ENCODE results near the gene ELFN1. TPM values are rescaled to one million over a fixed set of nuclear protein-coding genes. Genes with fewer than 3 reads are reported as not detected.

Gene ELFN1
- total RNA-seq, 1 donor from 2014 or later: 0.15 TPM

DNA sequence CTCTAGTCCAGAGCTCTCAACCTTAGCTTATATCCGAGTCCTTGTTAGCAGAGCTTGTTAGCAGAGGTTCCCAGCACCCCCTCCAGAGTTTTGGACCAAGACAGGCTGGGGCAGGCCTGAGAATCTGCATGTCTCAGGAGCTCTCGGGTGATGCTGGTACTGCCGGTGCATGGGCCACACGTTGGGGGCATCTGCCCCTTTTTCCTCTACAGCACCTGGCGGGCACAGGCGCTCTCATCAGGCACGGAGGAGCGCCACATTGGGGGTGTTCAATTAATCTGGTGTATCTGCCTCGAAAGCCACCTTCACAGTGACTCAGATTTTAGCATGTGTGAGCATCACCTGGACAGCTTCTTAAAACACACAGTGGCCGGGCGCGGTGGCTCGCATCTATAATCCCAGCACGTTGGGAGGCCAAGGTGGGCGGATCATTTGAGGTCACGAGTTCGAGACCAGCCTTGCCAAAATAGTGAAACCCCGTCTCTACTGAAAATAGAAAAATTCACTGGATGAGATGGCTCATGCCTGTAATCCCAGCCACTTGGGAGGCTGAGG lies 117.7 kb downstream of the ELFN1 start:
- DNase-seq (ENCODE audit: low read depth): no peak

DNA sequence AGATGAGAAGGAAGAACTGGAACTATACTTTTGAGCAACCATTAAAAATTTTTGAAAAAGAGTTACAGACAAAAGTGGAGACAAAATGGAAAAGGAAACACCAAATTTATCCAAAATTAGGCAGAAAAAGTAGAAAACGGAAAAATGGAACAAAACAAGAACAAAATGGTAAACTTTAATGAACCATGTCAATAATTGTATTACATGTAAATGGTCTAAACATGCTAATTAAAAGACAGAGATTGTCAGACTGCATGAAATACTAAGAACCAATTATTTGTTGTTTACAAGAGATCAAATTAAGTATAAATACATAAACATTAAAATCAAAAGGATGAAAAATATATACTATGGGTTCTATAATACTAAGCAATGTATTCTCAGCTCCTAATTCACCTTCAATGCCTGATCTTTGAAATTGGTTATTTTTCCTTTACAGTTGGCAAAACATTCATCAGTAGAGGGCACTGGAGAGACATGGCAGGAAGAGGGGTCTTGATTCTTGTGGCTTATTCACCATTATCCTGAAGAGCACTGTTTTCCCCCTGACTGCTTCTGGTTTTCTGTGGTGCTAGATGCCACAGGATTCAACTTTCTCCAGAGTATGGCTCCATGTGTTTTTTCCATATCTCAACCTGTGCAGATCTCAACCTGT lies 124.9 kb downstream of the ELFN1 start:
- DNase-seq (ENCODE audit: low read depth): no peak

Other genes with a start within 250 kb of the ELFN1 start
- 6.8 and 10.1 TPM in 2 replicates for gene MICALL2, start 210.8 kb upstream of the ELFN1 start, total RNA-seq
- 31.8 and 77.9 TPM in 2 replicates for gene INTS1, start 165.9 kb upstream of the ELFN1 start, total RNA-seq
- 21.9 and 40.7 TPM in 2 replicates for gene MAFK, start 139.6 kb upstream of the ELFN1 start, total RNA-seq
- gene TMEM184A, start 114.1 kb upstream of the ELFN1 start, total RNA-seq: 2.6 and 4.3 TPM in 2 replicates
- 12.2 and 41.7 TPM in 2 replicates for gene PSMG3, start 100.2 kb upstream of the ELFN1 start, total RNA-seq